SW 1271 (cell line): ENCODE data around the gene TLN1.

Experiments used
- DNase-seq, 2 experiments: peaks; one replicate each; lab custom pipeline; 2025; lab: John Stamatoyannopoulos, UW

Gene TLN1

GRCh38 chr9:35755071-35755470 is 23.1 kb upstream of the TLN1 start:
- DNase-seq = no peak

GRCh38 chr9:35754264-35754663 is 22.3 kb upstream of the TLN1 start, which contains the start of gene MSMP:
Gene MSMP, minus strand, starts transcription at chr9:35754276. Its CDS starts 147 bp downstream, at chr9:35754129.
- no peak for DNase-seq

GRCh38 chr9:35753466-35753865 is 21.5 kb upstream of the TLN1 start:
- no peak for DNase-seq

GRCh38 chr9:35750256-35750531 is 18.2 kb upstream of the TLN1 start:
- no peak for DNase-seq

- peak in 1 of 2 experiments; percentile 10 for DNase-seq
Observed at GRCh38 chr9:35749515-35750255, 17.7 kb upstream of the TLN1 start.

GRCh38 chr9:35748858-35749514 is 17.0 kb upstream of the TLN1 start, which contains the start of the genes GBA2 and RGP1:
Gene GBA2, minus strand, starts transcription at chr9:35749228. Its CDS starts 524 bp downstream, at chr9:35748704.
Gene RGP1, plus strand, starts transcription at chr9:35749287. Its CDS starts 469 bp downstream, at chr9:35749756.
- DNase-seq = peak; percentile 48 to 64

GRCh38 chr9:35748242-35748857 is 16.4 kb upstream of the TLN1 start:
- DNase-seq = no peak

GRCh38 chr9:35746583-35746982 is 14.6 kb upstream of the TLN1 start:
- no peak for DNase-seq

- no peak for DNase-seq
Observed at GRCh38 chr9:35745569-35745968, 13.6 kb upstream of the TLN1 start.

GRCh38 chr9:35743880-35744518 is 12.0 kb upstream of the TLN1 start:
- DNase-seq = no peak

GRCh38 chr9:35743452-35743851 is 11.5 kb upstream of the TLN1 start:
- DNase-seq = no peak

GRCh38 chr9:35741740-35742139 is 9.7 kb upstream of the TLN1 start:
- no peak for DNase-seq

GRCh38 chr9:35740243-35740642 is 8.2 kb upstream of the TLN1 start:
- DNase-seq = no peak

GRCh38 chr9:35738924-35739323 is 6.9 kb upstream of the TLN1 start:
- DNase-seq = no peak

- no peak for DNase-seq
Observed at GRCh38 chr9:35738186-35738585, 6.2 kb upstream of the TLN1 start.

- no peak for DNase-seq
Observed at GRCh38 chr9:35737143-35737542, 5.1 kb upstream of the TLN1 start.

- DNase-seq = peak; percentile 51 to 68
Observed at GRCh38 chr9:35736201-35736633, 4.2 kb upstream of the TLN1 start.

GRCh38 chr9:35734096-35734495 is 2.1 kb upstream of the TLN1 start:
- DNase-seq = no peak

- peak; percentile 16 to 62 for DNase-seq
Observed at GRCh38 chr9:35732800-35733541, 976 bp upstream of the TLN1 start.

GRCh38 chr9:35731415-35732184 is 395 bp downstream of the TLN1 start:
- DNase-seq = peak in 1 of 2 experiments; percentile 29

- DNase-seq = no peak
Observed at GRCh38 chr9:35730486-35730854, 1.5 kb downstream of the TLN1 start.
